GM12878 (cell line): ENCODE results near the gene PARP1. TPM values are rescaled to one million over a fixed set of nuclear protein-coding genes. Genes with fewer than 3 reads are reported as not detected.

Experiments
- ATAC-seq: fragments of 200-7000 bp; cut with Tn5 transposase; 3 replicates; pipeline ENCODE4 v1.9.1; 2020; ENCODE audit warnings: mild to moderate bottlenecking, moderate library complexity
- BruUV-seq: library from RNA; stranded (reverse); fragments of 400-500 nt; replicated peaks from 2 replicates; lab custom pipeline; 2021; lab: Mats Ljungman, UMichigan
- CTCF ChIA-PET: fragments of 300-600 bp; sonication (Branson Sonifier 250); formaldehyde crosslinking; extraction: SDS; loops from one replicate; lab custom pipeline; 2021; ENCODE audit warnings: inconsistent platforms; lab: Yijun Ruan, JAX
- POLR2A ChIA-PET: fragments of 350-600 bp; formaldehyde crosslinking; extraction: SDS; loops from one replicate; lab custom pipeline; 2021; ENCODE audit warnings: inconsistent platforms; lab: Charles Lee
- RAD21 ChIA-PET: fragments of 300-600 bp; sonication (Branson Sonifier 250); formaldehyde crosslinking; loops from one replicate; lab custom pipeline; 2023; ENCODE audit warnings: antibody characterized with exemption; ENCODE audit not compliant: unreplicated experiment; lab: Charles Lee
- SMC1A ChIA-PET: fragments of 300-600 bp; sonication (Branson Sonifier 250); formaldehyde crosslinking; loops from one replicate; lab custom pipeline; 2023; ENCODE audit not compliant: unreplicated experiment, uncharacterized antibody; lab: Charles Lee
- DNase-seq: peaks from one replicate; pipeline ENCODE4 v3.0.0-alpha.2; 2011; ENCODE audit warnings: low read depth, low spot score
- FAIRE-seq: peaks from 3 replicates; lab custom pipeline; 2011; peaks lifted over from hg19 to GRCh38; lab: Jason Lieb, UNC
- H2AFZ ChIP-seq: 2 replicates; pipeline ENCODE4 v1.6.0; 2011; ENCODE audit warnings: low read depth, low read length, control low read depth; ENCODE audit not compliant: control insufficient read depth
- H3K27ac ChIP-seq: 2 replicates; pipeline ENCODE4 v1.5.1; 2011; ENCODE audit warnings: control low read depth; ENCODE audit not compliant: control insufficient read depth, insufficient read depth
- H3K27me3 ChIP-seq, 2 experiments: replicated peaks in 1 of 2; 2 replicates each; pipeline versions ENCODE4 v1.6.0 to v1.6.1; 2011; ENCODE audit warnings: low read length in 1 of 2; ENCODE audit not compliant: control insufficient read depth in 2 of 2, insufficient read depth in 2 of 2
- H3K36me3 ChIP-seq, 2 experiments: 2 replicates each; pipeline ENCODE4 v1.5.1; 2011; ENCODE audit warnings: low read length in 1 of 2; ENCODE audit not compliant: control insufficient read depth in 2 of 2, insufficient read depth in 2 of 2
- H3K4me1 ChIP-seq: 2 replicates; pipeline ENCODE4 v1.6.1; 2011; ENCODE audit warnings: mild to moderate bottlenecking, low read length, moderate library complexity, mixed read lengths; ENCODE audit not compliant: control insufficient read depth, insufficient read depth
- H3K4me2 ChIP-seq: 2 replicates; pipeline ENCODE4 v1.6.0; 2011; ENCODE audit warnings: control low read depth; ENCODE audit not compliant: control insufficient read depth, insufficient read depth
- H3K4me3 ChIP-seq: fragments of 200-600 bp; sonication (generic); 2 replicates; pipeline ENCODE4 v1.5.1; 2016
- H3K79me2 ChIP-seq: 2 replicates; pipeline ENCODE4 v1.6.0; 2011; ENCODE audit warnings: low read length; ENCODE audit not compliant: control insufficient read depth, insufficient read depth
- H3K9ac ChIP-seq: 2 replicates; pipeline ENCODE4 v1.8.0; 2011; ENCODE audit warnings: low read length, control low read depth, mixed read lengths; ENCODE audit not compliant: control insufficient read depth, insufficient read depth
- H3K9me3 ChIP-seq: replicated peaks from 3 replicates; pipeline ENCODE4 v1.5.1; 2011; ENCODE audit warnings: mild to moderate bottlenecking, low read length; ENCODE audit not compliant: control insufficient read depth, insufficient read depth
- H4K20me1 ChIP-seq: 2 replicates; pipeline ENCODE4 v1.6.0; 2011; ENCODE audit not compliant: control insufficient read depth, insufficient read depth
- E2F4 ChIP-seq: IDR thresholded peaks from 2 replicates; pipeline ENCODE4 v1.6.1; 2012; ENCODE audit warnings: low read depth, low read length, improper control_type of control experiment
- HSF1 ChIP-seq: fragments of 150-350 bp; IDR thresholded peaks from 2 replicates; pipeline ENCODE4 v1.6.1; 2014; ENCODE audit warnings: mild to moderate bottlenecking, low read depth, low read length
- IRF3 ChIP-seq: fragments of 450-650 bp; IDR thresholded peaks from 2 replicates; pipeline ENCODE4 v1.6.1; 2014; ENCODE audit warnings: mild to moderate bottlenecking
- MYC ChIP-seq: IDR thresholded peaks from 2 replicates; pipeline ENCODE4 v1.6.1; 2011; ENCODE audit warnings: mild to moderate bottlenecking, low read length, moderate library complexity, inconsistent platforms; ENCODE audit not compliant: insufficient read depth, insufficient replicate concordance, insufficient read length, severe bottlenecking
- RAD21 ChIP-seq: IDR thresholded peaks from 2 replicates; pipeline ENCODE4 v1.6.1; 2011; ENCODE audit warnings: mild to moderate bottlenecking, low read depth, low read length, moderate library complexity; ENCODE audit not compliant: insufficient read depth
- RAD51 ChIP-seq: fragments of 450-650 bp; IDR thresholded peaks from 2 replicates; pipeline ENCODE4 v1.6.1; 2016; ENCODE audit warnings: moderate library complexity, mild to moderate bottlenecking, inconsistent platforms
- RELB ChIP-seq: fragments of 450-650 bp; IDR thresholded peaks from 2 replicates; pipeline ENCODE4 v1.6.1; 2017; ENCODE audit warnings: low read depth, mild to moderate bottlenecking, moderate library complexity
- TAF1 ChIP-seq: IDR thresholded peaks from 2 replicates; pipeline ENCODE4 v1.6.1; 2011; ENCODE audit warnings: mild to moderate bottlenecking, low read depth, low read length, borderline replicate concordance
- USF1 ChIP-seq: IDR thresholded peaks from 2 replicates; pipeline ENCODE4 v1.6.1; 2011; ENCODE audit warnings: borderline replicate concordance, low read depth, mild to moderate bottlenecking, moderate library complexity, mixed read lengths, low read length; ENCODE audit not compliant: insufficient read depth; ENCODE audit errors: extremely low read length
- ZBTB40 ChIP-seq: fragments of 450-650 bp; IDR thresholded peaks from 2 replicates; pipeline ENCODE4 v1.6.1; 2016; ENCODE audit warnings: mild to moderate bottlenecking, moderate library complexity, borderline replicate concordance
- WGBS: methylation state at CpG from one replicate; pipeline ENCODE4 v1.1.6; 2016; ENCODE audit warnings: low lambda C conversion rate; ENCODE audit not compliant: insufficient replicate concordance, insufficient coverage; ENCODE audit errors: missing lambda C conversion rate; 5-methylcytosine and 5-hydroxymethylcytosine counted together
- in situ Hi-C: fragments of 300-500 bp; cut with MboI; formaldehyde crosslinking; loops from 9 replicates; pipeline ENCODE4 v1.14.3; 2018; ENCODE audit warnings: mixed read lengths
- intact Hi-C: fragments of 100-400 bp; cut with micrococcal nuclease; formaldehyde crosslinking; loops from one replicate; pipeline ENCODE4 v1.14.2; 2022; ENCODE audit not compliant: unreplicated experiment
- polyA plus RNA-seq, 11 experiments: library from polyadenylated mRNA; depleted of rRNA in 4 of 11; unstranded in 6 of 11; stranded (reverse) in 5 of 11; fragments of >200 nt; fragmentation: Nextera tagmentation in 4 of 11; fragmentation: Illumina TruSeq in 1 of 11; extraction: Ambion mirVana in 4 of 11; extraction: Trizol in 1 of 11; gene quantifications; 1 replicate in 1 of 11; 2 replicates in 10 of 11; pipeline versions ENCODE4 v1.2.1 to v1.2.3, GENCODE V29; 2011 to 2016; ENCODE audit warnings: inconsistent platforms in 2 of 11, missing spikeins in 2 of 11, low read depth in 1 of 11
- total RNA-seq, 4 experiments: library from RNA; depleted of rRNA in 3 of 4; stranded (reverse); fragments of >200 nt in 3 of 4; fragmentation: Illumina TruSeq in 1 of 4; extraction: Trizol in 1 of 4; gene quantifications; 2 replicates each; pipeline versions ENCODE4 v1.2.1 to v1.2.3, GENCODE V29; 2013 to 2021

Gene PARP1
- total and polyA plus RNA-seq, 10 of the 15 experiments (the other 5 are each of a cell fraction or from before 2014, with no cell fraction given), result 113 to 287 (median 265) TPM

- Histone ChIP-seq H4K20me1 (no peaks in the 10 kb centered on the region), H3K36me3 (no peaks in the 10 kb centered on the region), H3K27me3 (no peaks in the 10 kb centered on the region), H3K4me2 (no peak overlapping the region), H3K4me1 (peaks cover 11% of the 10 kb centered on the region), H2AFZ (no peak overlapping the region), H3K4me3 (no peak overlapping the region), H3K79me2 (no peaks in the 10 kb centered on the region), H3K27ac (no peak overlapping the region), H3K9me3 (no peaks in the 10 kb centered on the region; the same call in 2 of the 3 replicates), H3K9ac (no peak overlapping the region)
- no peak for DNase-seq
- no TSS peak for BruUV-seq
- in situ Hi-C loops, result no loop called here
- ChIA-PET CTCF (interaction anchor here (1.0 to 1.1 kb wide), 2 partner anchors 10 to 13 kb away, joined by 3 to 5 read pairs; no protein-coding TSS in a partner anchor), SMC1A (no interaction called here), POLR2A (no interaction called here), RAD21 (no interaction called here)
- intact Hi-C loops, result no loop called here
- ATAC-seq, result no peak
- 60% methylated on average over 14 of the region's 14 CpGs for WGBS
- no peak for FAIRE-seq
- TF ChIP-seq TAF1 (no peak), E2F4 (no peak), RELB (no peak), ZBTB40 (no peak), USF1 (no peak), IRF3 (no peak), RAD21 (no peak), HSF1 (no peak), MYC (no peak), RAD51 (no peak)
Observed at GRCh38 chr1:226429858-226430715, 22.2 kb upstream of the PARP1 start.
